Stimulated activated naive CD8-positive, alpha-beta T cell treated with anti-CD3 and anti-CD28 coated beads, Interleukin-15, amount 100 ng/mL, for 72 hours (primary cell): ENCODE measurements around the gene TMEM115.

Experiments
- ATAC-seq: fragments of 150-1000 bp; cut with Tn5 transposase; 2 replicates; pipeline ENCODE4 v1.10.0; 2021; ENCODE audit warnings: mild to moderate bottlenecking, moderate library complexity
- DNase-seq, 2 donors: peaks; one replicate each; pipeline ENCODE4 v3.0.0; 2021 to 2022
- H3K27ac Mint-ChIP-seq, 2 donors: one replicate each; pipeline ENCODE4 v1.8.0; 2022; ENCODE audit warnings: mild to moderate bottlenecking in 2 of 2, mixed read lengths in 2 of 2, moderate library complexity in 2 of 2
- H3K27me3 Mint-ChIP-seq: one replicate; pipeline ENCODE4 v1.8.0; 2022; ENCODE audit warnings: mixed read lengths
- H3K4me1 Mint-ChIP-seq: one replicate; pipeline ENCODE4 v1.8.0; 2022; ENCODE audit warnings: mild to moderate bottlenecking, mixed read lengths
- H3K4me3 Mint-ChIP-seq, 2 donors: one replicate each; pipeline ENCODE4 v1.8.0; 2022; ENCODE audit warnings: mild to moderate bottlenecking in 2 of 2, mixed read lengths in 2 of 2, moderate library complexity in 1 of 2
- H3K9me3 Mint-ChIP-seq, 2 donors: one replicate each; pipeline ENCODE4 v1.8.0; 2022; ENCODE audit warnings: mixed read lengths in 2 of 2

The TMEM115 gene

GRCh38 chr3:50365080-50365841 is 5.9 kb upstream of the TMEM115 start:
- peak overlapping the region; percentile 85 to 90 for H3K4me3 Mint-ChIP-seq
- peaks cover 38% of the 10 kb centered on the region for H3K4me1 Mint-ChIP-seq
- ATAC-seq (peak; percentile 95), DNase-seq (peak; percentile 88 to 92)
- H3K27me3 Mint-ChIP-seq = no peaks in the 10 kb centered on the region
- peak overlapping the region; percentile 74 to 94 for H3K27ac Mint-ChIP-seq
- H3K9me3 Mint-ChIP-seq = no peaks in the 10 kb centered on the region

DNA sequence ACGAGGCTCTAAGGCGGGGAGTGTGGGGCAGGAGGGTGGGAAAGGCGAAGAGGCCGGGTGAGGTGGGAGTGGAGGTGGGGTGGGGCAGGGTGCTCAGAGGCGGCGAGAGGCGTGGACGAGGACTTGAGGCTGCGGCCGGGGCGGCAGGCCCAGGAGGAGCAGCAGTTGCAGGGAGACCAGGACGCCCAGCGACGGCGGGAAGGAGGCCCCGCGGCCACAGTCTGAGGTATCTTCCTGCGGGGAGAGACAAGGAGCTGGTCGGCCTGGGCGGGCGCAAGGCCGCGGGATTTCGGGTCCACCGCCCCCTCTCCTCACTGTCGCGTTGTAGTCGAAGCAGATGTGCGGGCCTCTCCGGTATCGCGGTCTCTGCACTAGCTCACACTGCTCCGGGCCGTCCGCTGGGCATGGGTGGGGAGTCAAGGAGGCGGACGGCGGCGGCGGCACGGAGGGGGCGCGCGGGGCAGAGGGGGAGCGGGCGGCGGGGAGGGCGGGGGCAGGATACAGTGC is 5.3 kb upstream of the TMEM115 start:
- DNase-seq (no peak), ATAC-seq (peak; percentile 35)
- Mint-ChIP-seq H3K4me3 (peak overlapping the region; percentile 85 to 90), H3K27ac (no peak overlapping the region), H3K9me3 (no peaks in the 10 kb centered on the region), H3K4me1 (peaks cover 44% of the 10 kb centered on the region), H3K27me3 (no peaks in the 10 kb centered on the region)

DNA sequence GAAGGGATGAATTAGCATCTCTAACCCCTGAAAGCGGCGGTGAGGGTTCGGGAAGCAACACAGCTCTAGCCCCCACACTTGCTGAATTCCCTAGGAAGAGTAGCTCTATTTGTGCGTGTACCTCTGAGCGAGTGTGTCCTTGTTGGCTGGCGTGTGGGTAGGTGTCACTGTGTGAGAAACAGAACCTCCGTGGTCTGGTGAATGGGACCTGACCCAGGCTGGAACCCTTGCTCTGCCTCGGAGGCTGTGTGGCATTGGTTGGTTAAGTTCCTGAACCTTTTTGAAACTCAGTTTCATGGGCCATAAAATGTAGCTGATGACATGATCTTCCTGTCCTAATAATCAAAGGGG is 414 bp upstream of the TMEM115 start:
- Mint-ChIP-seq H3K27me3 (no peaks in the 10 kb centered on the region), H3K9me3 (no peaks in the 10 kb centered on the region), H3K27ac (peak overlapping the region; percentile 98 to 99), H3K4me1 (peaks cover 62% of the 10 kb centered on the region), H3K4me3 (peak overlapping the region; percentile 97 to 99)
- ATAC-seq (peak; percentile 32), DNase-seq (no peak)

GRCh38 chr3:50358355-50358910 is 888 bp downstream of the TMEM115 start:
- DNase-seq (no peak), ATAC-seq (no peak)
- Mint-ChIP-seq H3K27me3 (no peaks in the 10 kb centered on the region), H3K27ac (peak overlapping the region; percentile 98), H3K4me3 (peak overlapping the region; percentile 97 to 99), H3K9me3 (no peaks in the 10 kb centered on the region), H3K4me1 (peaks cover 64% of the 10 kb centered on the region)

DNA sequence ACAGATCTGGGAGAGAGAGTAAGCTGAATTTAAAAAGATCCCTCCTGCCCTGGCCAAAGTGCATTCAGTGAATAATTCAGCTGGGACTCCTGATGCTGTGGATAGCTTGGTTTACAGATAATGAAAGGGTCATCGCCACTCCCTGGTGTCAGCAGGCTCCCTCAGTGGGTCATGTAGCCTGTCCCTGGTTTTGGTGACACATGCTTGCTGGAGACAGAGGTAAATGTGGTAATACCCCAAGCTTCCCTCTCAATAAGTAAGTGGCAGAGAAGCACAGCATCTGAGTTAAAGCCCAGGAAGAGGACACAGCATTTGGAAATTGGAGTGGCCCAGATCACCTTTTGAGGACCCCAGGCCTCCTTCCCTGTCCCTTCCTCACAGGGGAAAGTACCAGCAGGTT is 1.8 kb downstream of the TMEM115 start:
- no peaks in the 10 kb centered on the region for H3K9me3 Mint-ChIP-seq
- H3K27ac Mint-ChIP-seq = peak overlapping the region in 1 of 2 donors; percentile 19
- peaks cover 71% of the 10 kb centered on the region for H3K4me1 Mint-ChIP-seq
- H3K4me3 Mint-ChIP-seq = peak overlapping the region; percentile 97 to 99
- no peaks in the 10 kb centered on the region for H3K27me3 Mint-ChIP-seq
- ATAC-seq (no peak), DNase-seq (no peak)

- H3K9me3 Mint-ChIP-seq = no peaks in the 10 kb centered on the region
- ATAC-seq (no peak), DNase-seq (no peak)
- peak overlapping the region in 1 of 2 donors; percentile 25 for H3K27ac Mint-ChIP-seq
- H3K4me3 Mint-ChIP-seq = peak overlapping the region; percentile 97 to 99
- H3K27me3 Mint-ChIP-seq = no peaks in the 10 kb centered on the region
- peaks cover 79% of the 10 kb centered on the region for H3K4me1 Mint-ChIP-seq
Observed at GRCh38 chr3:50356553-50356952, 2.8 kb downstream of the TMEM115 start.

GRCh38 chr3:50355829-50356552 is 3.3 kb downstream of the TMEM115 start:
- H3K27me3 Mint-ChIP-seq = no peaks in the 10 kb centered on the region
- H3K4me1 Mint-ChIP-seq = peaks cover 84% of the 10 kb centered on the region
- ATAC-seq = no peak
- H3K27ac Mint-ChIP-seq = peak overlapping the region in 1 of 2 donors; percentile 74
- DNase-seq = no peak
- peak overlapping the region; percentile 97 to 99 for H3K4me3 Mint-ChIP-seq
- no peaks in the 10 kb centered on the region for H3K9me3 Mint-ChIP-seq

DNA sequence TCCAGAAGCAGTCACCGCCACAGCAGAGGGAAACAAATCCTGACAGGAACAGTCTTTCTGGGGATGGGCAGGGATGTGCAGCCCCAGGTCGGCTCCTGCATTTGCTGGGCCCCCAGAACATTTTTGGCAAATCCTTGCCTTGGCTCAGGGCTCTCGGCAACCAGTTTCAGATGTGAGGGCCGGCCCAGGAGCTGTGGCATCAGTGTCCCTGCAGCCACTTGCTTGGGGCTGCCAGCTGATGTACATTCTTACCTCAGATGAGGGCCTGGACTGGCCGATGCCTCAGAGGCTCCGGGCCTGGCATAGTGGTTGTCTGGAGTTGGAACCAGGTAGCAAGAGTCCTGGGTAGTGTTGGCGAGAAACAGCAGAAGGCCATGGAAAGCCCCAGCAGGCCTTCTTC is 4.5 kb downstream of the TMEM115 start:
- no peaks in the 10 kb centered on the region for H3K9me3 Mint-ChIP-seq
- peaks cover 89% of the 10 kb centered on the region for H3K4me1 Mint-ChIP-seq
- H3K27ac Mint-ChIP-seq = peak overlapping the region in 1 of 2 donors; percentile 25
- no peak for DNase-seq
- H3K4me3 Mint-ChIP-seq = no peak overlapping the region
- no peak for ATAC-seq
- H3K27me3 Mint-ChIP-seq = no peaks in the 10 kb centered on the region

- Mint-ChIP-seq H3K4me1 (peaks cover 89% of the 10 kb centered on the region), H3K4me3 (no peak overlapping the region), H3K27ac (peak overlapping the region in 1 of 2 donors; percentile 49)
Observed at GRCh38 chr3:50354186-50354764, 5.0 kb downstream of the TMEM115 start.

DNA sequence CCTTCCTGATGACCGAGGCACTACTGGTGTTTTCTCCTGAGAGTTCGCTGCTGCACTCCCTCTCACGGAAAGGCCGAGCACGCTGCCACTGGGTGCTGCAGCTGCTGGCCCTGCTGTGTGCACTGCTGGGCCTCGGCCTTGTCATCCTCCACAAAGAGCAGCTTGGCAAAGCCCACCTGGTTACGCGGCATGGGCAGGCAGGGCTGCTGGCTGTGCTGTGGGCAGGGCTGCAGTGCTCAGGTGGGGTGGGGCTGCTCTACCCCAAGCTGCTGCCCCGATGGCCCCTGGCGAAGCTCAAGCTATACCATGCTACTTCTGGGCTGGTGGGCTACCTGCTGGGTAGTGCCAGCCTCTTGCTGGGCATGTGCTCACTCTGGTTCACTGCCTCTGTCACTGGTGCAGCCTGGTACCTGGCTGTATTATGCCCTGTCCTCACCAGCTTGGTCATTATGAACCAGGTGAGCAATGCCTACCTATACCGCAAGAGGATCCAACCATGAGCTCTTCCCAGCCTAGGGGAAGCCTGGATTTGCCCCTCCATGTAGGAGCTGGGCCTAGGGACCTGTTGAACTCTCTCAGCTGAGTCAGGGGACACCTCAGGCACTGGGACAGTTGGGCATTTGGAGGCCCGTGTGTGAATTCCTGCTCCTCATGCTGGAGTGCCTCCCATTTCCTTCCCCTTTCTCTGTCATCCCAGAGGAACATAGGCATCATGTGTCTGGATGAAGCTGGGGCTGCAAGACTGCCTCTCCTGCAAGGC is 5.9 kb downstream of the TMEM115 start:
- H3K9me3 Mint-ChIP-seq = no peaks in the 10 kb centered on the region
- H3K4me3 Mint-ChIP-seq = no peak overlapping the region
- H3K27ac Mint-ChIP-seq = no peak overlapping the region
- ATAC-seq (no peak), DNase-seq (no peak)
- H3K4me1 Mint-ChIP-seq = peaks cover 91% of the 10 kb centered on the region
- no peaks in the 10 kb centered on the region for H3K27me3 Mint-ChIP-seq

More at GRCh38 chr3:50354186-50354764, 5.0 kb downstream of the TMEM115 start:
- Mint-ChIP-seq H3K9me3 (no peaks in the 10 kb centered on the region), H3K27me3 (no peaks in the 10 kb centered on the region)
- no peak for ATAC-seq
- DNase-seq = no peak

GRCh38 chr3:50352781-50353180 is 6.5 kb downstream of the TMEM115 start:
- Mint-ChIP-seq H3K9me3 (no peaks in the 10 kb centered on the region), H3K27me3 (no peaks in the 10 kb centered on the region), H3K27ac (no peak overlapping the region), H3K4me1 (peaks cover 91% of the 10 kb centered on the region), H3K4me3 (no peak overlapping the region)
- DNase-seq = no peak
- ATAC-seq = no peak

GRCh38 chr3:50351323-50351697 is 8.0 kb downstream of the TMEM115 start:
- ATAC-seq = no peak
- Mint-ChIP-seq H3K9me3 (no peaks in the 10 kb centered on the region), H3K27ac (peak overlapping the region; percentile 19 to 96), H3K27me3 (no peaks in the 10 kb centered on the region), H3K4me1 (peaks cover 88% of the 10 kb centered on the region), H3K4me3 (peak overlapping the region; percentile 88 to 90)
- no peak for DNase-seq

DNA sequence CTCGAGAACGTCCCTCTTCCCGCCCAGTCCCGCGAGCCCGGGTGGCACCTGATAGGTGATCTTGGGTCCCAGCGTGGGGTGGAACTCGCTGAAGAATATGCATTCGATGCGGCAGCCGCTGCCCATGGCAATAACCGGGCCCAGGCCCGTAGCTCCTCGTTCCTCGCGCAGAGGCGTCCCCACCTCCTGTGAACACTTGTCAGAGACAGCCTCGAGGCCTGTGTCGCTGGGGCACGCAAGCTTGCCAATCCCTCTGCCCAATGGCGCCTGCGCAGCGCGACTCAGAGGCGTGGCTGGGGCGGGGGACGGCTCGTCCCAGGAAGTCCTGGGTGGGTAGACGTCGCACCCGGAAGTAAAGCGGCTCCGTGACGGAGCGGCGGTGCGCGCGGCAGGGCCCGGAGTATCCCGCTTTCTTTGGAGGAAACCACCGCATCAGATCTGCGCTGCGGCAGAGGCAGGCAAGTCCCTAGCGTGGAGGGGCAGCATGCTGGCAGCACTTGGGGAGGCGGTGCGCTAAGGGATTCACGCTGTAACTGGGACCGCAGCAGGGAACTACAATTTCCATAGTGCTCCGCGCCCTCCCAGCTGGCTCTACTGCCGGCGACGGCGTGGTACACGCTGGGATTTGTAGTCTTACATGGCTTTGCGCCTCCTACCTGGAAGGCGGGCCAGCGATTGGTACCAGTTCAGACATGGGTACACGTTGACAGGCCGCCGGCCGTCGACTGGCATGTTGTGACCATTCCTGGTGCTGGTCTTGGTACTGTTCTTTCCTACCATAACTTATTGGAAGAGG is 8.6 kb downstream of the TMEM115 start, which contains the start of the genes CYB561D2 and NPRL2:
TSS of gene CYB561D2 (plus strand) at position 336 of the 796 bp plus-strand sequence. CDS start 572 bp downstream, outside the sequence.
TSS of gene NPRL2 (minus strand) at position 249 of the 796 bp plus-strand sequence. CDS start at position 126, 123 bp downstream.
- peak within 1 kb of the TSS; percentile 88 to 90 for H3K4me3 Mint-ChIP-seq
- ATAC-seq = peak; percentile 91
- H3K27ac Mint-ChIP-seq = peak within 1 kb of the TSS; percentile 96 to 97

DNA sequence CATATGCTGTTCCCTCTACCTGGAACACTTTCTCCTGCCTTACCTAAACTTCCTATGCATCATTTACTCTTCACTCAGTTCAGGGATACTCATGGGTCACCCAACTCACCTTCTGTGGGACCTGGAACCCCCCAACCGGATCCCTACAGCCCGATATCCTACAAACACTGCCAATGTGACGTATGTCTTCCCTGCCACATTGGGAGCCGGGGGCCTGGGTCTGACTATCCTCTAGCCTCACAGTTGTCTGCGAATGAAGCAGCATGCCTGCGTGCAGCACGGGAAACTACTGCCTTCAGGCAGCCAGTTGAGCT is 9.2 kb downstream of the TMEM115 start:
- peaks cover 88% of the 10 kb centered on the region for H3K4me1 Mint-ChIP-seq
- ATAC-seq = no peak

More for the DNA sequence above, 8.6 kb downstream of the TMEM115 start, which contains the start of the genes CYB561D2 and NPRL2:
- Mint-ChIP-seq H3K9me3 (no peaks in the 10 kb centered on the region), H3K4me1 (peaks cover 88% of the 10 kb centered on the region), H3K27me3 (no peaks in the 10 kb centered on the region)
- DNase-seq = peak; percentile 98

More for the DNA sequence above, 9.2 kb downstream of the TMEM115 start:
- Mint-ChIP-seq H3K4me3 (peak overlapping the region; percentile 88 to 90), H3K27ac (peak overlapping the region; percentile 85 to 97), H3K9me3 (no peaks in the 10 kb centered on the region), H3K27me3 (no peaks in the 10 kb centered on the region)
- no peak for DNase-seq
